Transverse colon (tissue), 4 donors: ENCODE measurements around the gene MYB.

Experiments used
- CTCF ChIP-seq, 5 experiments: fragments of 200-600 bp in 3 of 5; fragments of 450-650 bp in 2 of 5; sonication (generic) in 3 of 5; IDR thresholded peaks; 1 replicate in 2 of 5; 2 replicates in 3 of 5; pipeline ENCODE4 v1.5.1; 2016 to 2017; ENCODE audit warnings: antibody characterized with exemption in 5 of 5, inconsistent platforms in 3 of 5, mild to moderate bottlenecking in 2 of 5, moderate library complexity in 1 of 5
- EP300 ChIP-seq: sonication (generic); formaldehyde crosslinking; IDR thresholded peaks from one replicate; pipeline ENCODE4 v1.6.1; 2017; ENCODE audit warnings: antibody characterized with exemption, low read depth
- POLR2A ChIP-seq: fragments of 450-650 bp; IDR thresholded peaks from one replicate; pipeline ENCODE4 v1.6.1; 2016; ENCODE audit warnings: antibody characterized with exemption, mild to moderate bottlenecking, moderate library complexity
- POLR2AphosphoS5 ChIP-seq, 3 donors: sonication (generic); formaldehyde crosslinking; IDR thresholded peaks; one replicate each; pipeline ENCODE4 v1.6.1; 2016; ENCODE audit warnings: antibody characterized with exemption in 3 of 3

GRCh38 chr6:135145063-135145800 is 35.9 kb upstream of the MYB start:
- TF ChIP-seq CTCF (IDR thresholded peaks at IDR 0.05) = peak; percentile 42 to 75 (median 54)
- no peak for TF ChIP-seq POLR2AphosphoS5 (IDR thresholded peaks at IDR 0.05)
- TF ChIP-seq POLR2A = no peak
- no peak for TF ChIP-seq EP300
